OCI-LY7 (cell line): Measurements from ENCODE around the gene TMPO. TPM values are rescaled to one million over a fixed set of nuclear protein-coding genes. Genes with fewer than 3 reads are reported as not detected.

Experiments
- BruUV-seq: library from RNA; stranded (reverse); fragments of 400-500 nt; replicated peaks from 2 replicates; lab custom pipeline; 2021; lab: Mats Ljungman, UMichigan
- CTCF ChIA-PET: fragments of 300-600 bp; sonication (Branson Sonifier 250); formaldehyde crosslinking; loops from one replicate; lab custom pipeline; 2022; ENCODE audit warnings: antibody characterized with exemption; ENCODE audit not compliant: unreplicated experiment; lab: Charles Lee
- POLR2A ChIA-PET: fragments of 300-600 bp; sonication (Branson Sonifier 250); formaldehyde crosslinking; loops from one replicate; lab custom pipeline; 2022; ENCODE audit warnings: antibody characterized with exemption; lab: Charles Lee
- DNase-seq: peaks from one replicate; pipeline ENCODE4 v3.0.0-alpha.2; 2015; ENCODE audit warnings: low spot score
- H2AFZ ChIP-seq: fragments of 200-600 bp; sonication (generic), shearing (Covaris generic); 2 replicates; pipeline ENCODE4 v1.6.1; 2014; ENCODE audit warnings: mild to moderate bottlenecking, antibody characterized with exemption, low read length, moderate library complexity
- H3K27ac ChIP-seq: fragments of 200-600 bp; sonication (generic); 2 replicates; pipeline ENCODE4 v1.5.1; 2014; ENCODE audit warnings: mixed run types, low read depth, mild to moderate bottlenecking, moderate library complexity, low read length, inconsistent platforms; ENCODE audit not compliant: poor library complexity, severe bottlenecking
- H3K36me3 ChIP-seq: fragments of 200-600 bp; sonication (generic); 2 replicates; pipeline ENCODE4 v1.6.1; 2014; ENCODE audit warnings: mild to moderate bottlenecking, antibody characterized with exemption, low read length, moderate library complexity, mixed read lengths; ENCODE audit not compliant: insufficient read depth
- H3K4me1 ChIP-seq: fragments of 200-600 bp; sonication (generic); 2 replicates; pipeline ENCODE4 v1.5.1; 2014; ENCODE audit warnings: mild to moderate bottlenecking, low read length; ENCODE audit not compliant: insufficient read depth, poor library complexity, severe bottlenecking
- H3K4me2 ChIP-seq: fragments of 200-600 bp; sonication (generic); 2 replicates; pipeline ENCODE4 v1.6.1; 2014; ENCODE audit warnings: mild to moderate bottlenecking, low read length
- H3K4me3 ChIP-seq: fragments of 200-600 bp; sonication (generic); 2 replicates; pipeline ENCODE4 v1.5.1; 2014; ENCODE audit warnings: mild to moderate bottlenecking, low read depth, low read length; ENCODE audit not compliant: poor library complexity, severe bottlenecking
- H3K79me2 ChIP-seq: fragments of 200-600 bp; sonication (generic); 2 replicates; pipeline ENCODE4 v1.6.1; 2016; ENCODE audit warnings: low read depth, mild to moderate bottlenecking, low read length, moderate library complexity, mixed read lengths; ENCODE audit not compliant: insufficient read depth
- H3K9me2 ChIP-seq: fragments of 200-600 bp; sonication (generic); 2 replicates; pipeline ENCODE4 v1.6.1; 2016; ENCODE audit warnings: mild to moderate bottlenecking, low read length, mixed read lengths; ENCODE audit not compliant: insufficient read depth
- H3K9me3 ChIP-seq: fragments of 200-600 bp; sonication (generic); 2 replicates; pipeline ENCODE4 v1.6.1; 2014; ENCODE audit warnings: mild to moderate bottlenecking, mixed run types, low read length, mixed read lengths
- H4K20me1 ChIP-seq: fragments of 200-600 bp; sonication (generic); 2 replicates; pipeline ENCODE4 v1.6.1; 2014; ENCODE audit warnings: mild to moderate bottlenecking, antibody characterized with exemption, low read length, moderate library complexity, mixed read lengths; ENCODE audit not compliant: insufficient read depth
- CTCF ChIP-seq: fragments of 200-600 bp; sonication (generic); conservative IDR thresholded peaks from 2 replicates; pipeline ENCODE4 v1.5.1; 2014; ENCODE audit warnings: mild to moderate bottlenecking, antibody characterized with exemption, low read length, moderate library complexity, mixed read lengths
- EZH2phosphoT487 ChIP-seq: fragments of 200-600 bp; sonication (generic); IDR thresholded peaks from 2 replicates; pipeline ENCODE4 v1.6.1; 2018; ENCODE audit warnings: low read depth, borderline replicate concordance, mild to moderate bottlenecking, mixed run types, antibody characterized with exemption, low read length, moderate library complexity, mixed read lengths
- intact Hi-C: fragments of 100-400 bp; cut with micrococcal nuclease; formaldehyde crosslinking; loops from one replicate; pipeline ENCODE4 v1.10.0; 2022; ENCODE audit not compliant: unreplicated experiment
- total RNA-seq, 2 experiments: library from RNA; depleted of rRNA in 1 of 2; stranded (reverse); fragments of >200 nt in 1 of 2; shearing (Covaris generic) in 1 of 2; gene quantifications; 2 replicates each; pipeline ENCODE4 v1.2.3, GENCODE V29; 2014 to 2022

The TMPO gene
- total RNA-seq, 2 experiments from 2014 or later, result 389 to 402 TPM

GRCh38 chr12:98532687-98533304 is 17.4 kb downstream of the TMPO start:
- Histone ChIP-seq H4K20me1 (peaks cover 53% of the 10 kb centered on the region), H3K4me3 (no peak overlapping the region), H3K4me2 (no peak overlapping the region), H3K36me3 (peaks cover 100% of the 10 kb centered on the region), H3K4me1 (no peaks in the 10 kb centered on the region), H3K27ac (no peak overlapping the region), H3K9me3 (no peaks in the 10 kb centered on the region), H3K9me2 (no peaks in the 10 kb centered on the region), H2AFZ (no peak overlapping the region), H3K79me2 (peaks cover 98% of the 10 kb centered on the region)
- TF ChIP-seq EZH2phosphoT487 (no peak), CTCF (peak; percentile 86)
- BruUV-seq, result no TSS peak
- ChIA-PET POLR2A (interaction anchor here (0.8 kb wide), 1 partner anchor 10 kb away, joined by 4 read pairs; no protein-coding TSS in a partner anchor), CTCF (no interaction called here)
- intact Hi-C loops, result loop anchor here (5.0 kb wide), 2 partner anchors 40 to 105 kb away; no protein-coding TSS in a partner anchor
- peak; percentile 63 for DNase-seq

- DNase-seq, result no peak
- Histone ChIP-seq H3K27ac (no peak overlapping the region), H3K36me3 (peaks cover 100% of the 10 kb centered on the region), H2AFZ (no peak overlapping the region), H3K9me2 (no peaks in the 10 kb centered on the region), H3K9me3 (no peaks in the 10 kb centered on the region), H4K20me1 (peaks cover 53% of the 10 kb centered on the region), H3K4me1 (no peaks in the 10 kb centered on the region), H3K4me3 (no peak overlapping the region), H3K79me2 (peaks cover 89% of the 10 kb centered on the region), H3K4me2 (no peak overlapping the region)
- ChIA-PET POLR2A (interaction anchor here (0.5 to 1.6 kb wide), 5 partner anchors 12 to 43 kb away, joined by 3 to 6 read pairs (median 3); no protein-coding TSS in a partner anchor), CTCF (no interaction called here)
- no peak for TF ChIP-seq CTCF
- intact Hi-C loops, result loop anchor here (5.0 kb wide), 2 partner anchors 41 to 106 kb away; no protein-coding TSS in a partner anchor
- BruUV-seq, result no TSS peak
These were observed 18.4 kb downstream of the TMPO start for GRCh38 chr12:98533723-98534251.

GRCh38 chr12:98538031-98538430 is 22.6 kb downstream of the TMPO start:
- H3K4me3 ChIP-seq, result no peak overlapping the region
- intact Hi-C loops, result no loop called here
- H4K20me1 ChIP-seq, result peaks cover 40% of the 10 kb centered on the region
- H3K27ac ChIP-seq, result no peak overlapping the region
- H3K4me1 ChIP-seq, result no peaks in the 10 kb centered on the region
- no peaks in the 10 kb centered on the region for H3K9me2 ChIP-seq
- no peak overlapping the region for H2AFZ ChIP-seq
- H3K4me2 ChIP-seq, result no peak overlapping the region
- POLR2A ChIA-PET, result interaction anchor here (0.7 to 2.3 kb wide), 3 partner anchors 9 to 37 kb away, joined by 3 to 10 read pairs (median 3); no protein-coding TSS in a partner anchor
- TF ChIP-seq CTCF (no peak), EZH2phosphoT487 (no peak)
- BruUV-seq, result no TSS peak
- peaks cover 86% of the 10 kb centered on the region for H3K79me2 ChIP-seq
- DNase-seq, result no peak
- CTCF ChIA-PET, result no interaction called here
- peaks cover 97% of the 10 kb centered on the region for H3K36me3 ChIP-seq
- no peaks in the 10 kb centered on the region for H3K9me3 ChIP-seq
